ENCODE data around the gene RAB8B.

RAB8B gene

GRCh38 chr15:63221346-63221745, 31.9 kb downstream of the RAB8B start:
- Histone ChIP-seq H3K4me3 (ENCODE audit: low read depth, low read length) (no peak overlapping the region), H3K4me1 (ENCODE audit: control insufficient read depth, insufficient read depth, low read length) (peaks cover 5% of the 10 kb centered on the region; the same call in 1 of the 2 replicates), H3K27ac (ENCODE audit: extremely low read depth, low read depth, low read length) (no peak overlapping the region), H3K9me3 (ENCODE audit: control insufficient read depth, insufficient read depth, low read depth, low read length) (no peaks in the 10 kb centered on the region), H3K36me3 (ENCODE audit: control insufficient read depth in 2 of 2, insufficient read depth in 1 of 2, low read length in 2 of 2) (no peaks in the 10 kb centered on the region)
- ChIA-PET CTCF (interaction anchor here (0.5 to 0.6 kb wide), 2 partner anchors 19 to 187 kb away, joined by 3 read pairs; no protein-coding TSS in a partner anchor), POLR2A (no interaction called here)
- TF ChIP-seq FEZF1 (tag by site-specific recombination; IDR thresholded peaks at IDR 0.05) (no peak), ZFHX2 (tag by site-specific recombination; conservative IDR thresholded peaks at IDR 0.05) (no peak), SETDB1 (IDR thresholded peaks at IDR 0.05; ENCODE audit: insufficient read length, low read length) (no peak), KLF10 (tag by site-specific recombination; IDR thresholded peaks at IDR 0.05) (no peak), ZNF26 (tag by site-specific recombination; IDR thresholded peaks at IDR 0.05) (no peak), ZBTB8A (tag by site-specific recombination; IDR thresholded peaks at IDR 0.05) (no peak), ZFP37 (tag by site-specific recombination; IDR thresholded peaks at IDR 0.05) (no peak), ZNF571 (tag by site-specific recombination; IDR thresholded peaks at IDR 0.05) (no peak), ZNF350 (tag by site-specific recombination; IDR thresholded peaks at IDR 0.05) (no peak), ZSCAN5A (tag by site-specific recombination; IDR thresholded peaks at IDR 0.05) (no peak), ZNF174 (tag by site-specific recombination; IDR thresholded peaks at IDR 0.05) (no peak), HOXD13 (CRISPR knock-in tag; IDR thresholded peaks at IDR 0.05; ENCODE audit: borderline replicate concordance) (no peak), ZNF660 (tag by site-specific recombination; IDR thresholded peaks at IDR 0.05) (no peak), ZNF670 (tag by site-specific recombination; IDR thresholded peaks at IDR 0.05; ENCODE audit: low read depth) (no peak), GFI1B (tag by site-specific recombination; IDR thresholded peaks at IDR 0.05) (no peak), ZNF518A (tag by site-specific recombination; conservative IDR thresholded peaks at IDR 0.05; ENCODE audit: low read depth) (no peak), ZSCAN30 (tag by site-specific recombination; IDR thresholded peaks at IDR 0.05) (no peak)

- H3K27ac ChIP-seq (ENCODE audit: extremely low read depth, low read depth, low read length), result no peak overlapping the region
- H3K9me3 ChIP-seq (ENCODE audit: control insufficient read depth, insufficient read depth, low read depth, low read length), result no peaks in the 10 kb centered on the region
- no peak overlapping the region for H3K4me3 ChIP-seq (ENCODE audit: low read depth, low read length)
- no peaks in the 10 kb centered on the region for H3K36me3 ChIP-seq (ENCODE audit: control insufficient read depth in 2 of 2, insufficient read depth in 1 of 2, low read length in 2 of 2)
- CTCF ChIA-PET, result no interaction called here
- no peaks in the 10 kb centered on the region for H3K4me1 ChIP-seq (ENCODE audit: control insufficient read depth, insufficient read depth, low read length)
- TF ChIP-seq ZNF354C (tag by site-specific recombination; IDR thresholded peaks at IDR 0.05; ENCODE audit: borderline replicate concordance, low read depth) (no peak), ZNF24 (tag by site-specific recombination; IDR thresholded peaks at IDR 0.05) (no peak), ZNF274 (IDR thresholded peaks at IDR 0.05; ENCODE audit: low read length) (no peak), ZNF274 (tag by site-specific recombination; IDR thresholded peaks at IDR 0.05; ENCODE audit: borderline replicate concordance) (no peak), OSR2 (tag by site-specific recombination; IDR thresholded peaks at IDR 0.05) (no peak)
- POLR2A ChIA-PET, result no interaction called here
These were observed 34.1 kb downstream of the RAB8B start for GRCh38 chr15:63223463-63223862.
